ENCODE measurements around the gene COX6B1.

DNA sequence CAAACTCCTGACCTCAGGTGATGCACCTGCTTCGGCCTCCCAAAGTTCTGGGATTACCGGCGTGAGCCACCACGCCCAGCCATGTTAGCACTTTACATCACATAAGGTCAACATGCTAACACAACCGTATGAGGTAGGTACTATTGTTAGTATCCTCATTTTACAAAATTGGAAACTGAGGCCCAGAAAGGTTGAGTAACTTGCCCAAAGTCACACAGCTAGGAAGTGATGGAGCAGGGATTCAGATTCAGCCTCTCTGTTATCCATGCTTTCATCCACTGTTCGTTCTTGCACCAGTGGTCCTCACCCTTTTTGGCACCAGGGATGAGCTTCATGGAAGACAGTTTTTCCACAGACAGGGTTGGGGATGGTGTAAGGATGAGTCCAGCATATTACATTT lies 8.6 kb downstream of the COX6B1 start:
- TF ChIP-seq POLR2A (IDR thresholded peaks at IDR 0.05) (no peak), EP300 (IDR thresholded peaks at IDR 0.05) (no peak)
- TF ChIP-seq, protein P1, sequence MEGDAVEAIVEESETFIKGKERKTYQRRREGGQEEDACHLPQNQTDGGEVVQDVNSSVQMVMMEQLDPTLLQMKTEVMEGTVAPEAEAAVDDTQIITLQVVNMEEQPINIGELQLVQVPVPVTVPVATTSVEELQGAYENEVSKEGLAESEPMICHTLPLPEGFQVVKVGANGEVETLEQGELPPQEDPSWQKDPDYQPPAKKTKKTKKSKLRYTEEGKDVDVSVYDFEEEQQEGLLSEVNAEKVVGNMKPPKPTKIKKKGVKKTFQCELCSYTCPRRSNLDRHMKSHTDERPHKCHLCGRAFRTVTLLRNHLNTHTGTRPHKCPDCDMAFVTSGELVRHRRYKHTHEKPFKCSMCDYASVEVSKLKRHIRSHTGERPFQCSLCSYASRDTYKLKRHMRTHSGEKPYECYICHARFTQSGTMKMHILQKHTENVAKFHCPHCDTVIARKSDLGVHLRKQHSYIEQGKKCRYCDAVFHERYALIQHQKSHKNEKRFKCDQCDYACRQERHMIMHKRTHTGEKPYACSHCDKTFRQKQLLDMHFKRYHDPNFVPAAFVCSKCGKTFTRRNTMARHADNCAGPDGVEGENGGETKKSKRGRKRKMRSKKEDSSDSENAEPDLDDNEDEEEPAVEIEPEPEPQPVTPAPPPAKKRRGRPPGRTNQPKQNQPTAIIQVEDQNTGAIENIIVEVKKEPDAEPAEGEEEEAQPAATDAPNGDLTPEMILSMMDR (IDR thresholded peaks at IDR 0.05) = no peak
